Measurements from ENCODE around the gene IP6K3. TPM values are rescaled to one million over a fixed set of nuclear protein-coding genes. Genes with fewer than 3 reads are reported as not detected.

Gene IP6K3
- total and polyA plus RNA-seq, 2 donors (not counting 1 experiment from before 2014, with no cell fraction given), result not detected

DNA sequence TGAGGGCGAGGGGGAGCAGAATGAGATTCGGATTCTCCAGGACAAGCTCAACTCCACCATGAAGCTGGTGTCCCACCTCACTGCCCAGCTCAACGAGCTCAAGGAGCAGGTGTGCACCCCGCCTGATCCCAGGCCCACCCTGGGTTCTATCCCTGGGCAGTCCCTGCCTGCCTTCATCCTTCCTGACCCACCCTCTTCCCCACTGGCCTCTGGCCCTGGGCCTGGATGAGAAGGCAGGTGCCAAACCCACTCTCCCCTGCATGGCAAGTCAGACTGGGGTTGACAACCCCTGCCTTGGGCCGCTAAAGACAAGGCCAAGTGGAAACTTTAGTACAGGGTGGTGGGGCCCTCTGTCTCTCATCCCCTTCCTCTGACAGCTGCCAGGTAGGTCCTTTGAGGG is 51.7 kb downstream of the IP6K3 start:
- no peaks in the 10 kb centered on the region for H4K20me1 ChIP-seq (ENCODE audit: control insufficient read depth, insufficient read depth, low read length, poor library complexity, severe bottlenecking)
- no peak overlapping the region for H3K9ac ChIP-seq (ENCODE audit: low read length)
- peaks cover 0 to 30% of the 10 kb centered on the region in 2 experiments for H3K36me3 ChIP-seq (replicated peaks in 1 of 2; ENCODE audit: control extremely low read depth in 1 of 2, control insufficient read depth in 1 of 2, extremely low read depth in 1 of 2, insufficient read depth in 2 of 2, low read length in 1 of 2)
- peak overlapping the region; percentile 14 for H2AFZ ChIP-seq (ENCODE audit: insufficient read depth, low read depth, low read length, poor library complexity, severe bottlenecking)
- H3K27me3 ChIP-seq (replicated peaks in 1 of 4; ENCODE audit: control extremely low read depth in 1 of 4, control insufficient read depth in 3 of 4, insufficient read depth in 4 of 4, low read length in 3 of 4), result no peaks in the 10 kb centered on the region
- H3K9me3 Mint-ChIP-seq (ENCODE audit: insufficient read depth), result no peaks in the 10 kb centered on the region
- H3K4me2 ChIP-seq (replicated peaks; ENCODE audit: low read depth, low read length, poor library complexity, severe bottlenecking), result peak overlapping the region; percentile 82
- TF ChIP-seq CTCF (IDR thresholded peaks at IDR 0.05) (no peak), EZH2 (IDR thresholded peaks at IDR 0.05; ENCODE audit: borderline replicate concordance, insufficient read depth, low read depth, low read length, poor library complexity, severe bottlenecking) (no peak)
- no peaks in the 10 kb centered on the region for H3K27me3 Mint-ChIP-seq
- 84% methylated on average over 5 of the region's 5 CpGs for WGBS (ENCODE audit: insufficient coverage)
- H3K27ac Mint-ChIP-seq, result peak overlapping the region; percentile 93
- intact Hi-C loops (cut with micrococcal nuclease), result no loop called here
- ChIA-PET CTCF (interaction anchor here (0.8 to 3.5 kb wide), 7 partner anchors 12 to 115 kb away, joined by 3 to 15 read pairs (median 9); partner anchors contain the start of genes BAK1 and UQCC2), POLR2A (interaction anchor here (1.6 to 2.1 kb wide), 2 partner anchors 16 to 73 kb away, joined by 4 read pairs; partner anchors contain the start of gene UQCC2)
- H3K79me2 ChIP-seq (ENCODE audit: control insufficient read depth, insufficient read depth, low read length), result no peaks in the 10 kb centered on the region
- no peak for DNase-seq
- peak overlapping the region; percentile 70 for H3K4me3 Mint-ChIP-seq
- peaks cover 74% of the 10 kb centered on the region for H3K4me1 Mint-ChIP-seq
- no peaks in the 10 kb centered on the region for H3K9me3 ChIP-seq (ENCODE audit: control extremely low read depth in 1 of 3, control insufficient read depth in 2 of 3, insufficient read depth in 1 of 3, low read length in 2 of 3)
- no peak overlapping the region for H3K4me3 ChIP-seq (ENCODE audit: control extremely low read depth in 1 of 5, extremely low read depth in 1 of 5, insufficient read depth in 1 of 5, low read depth in 2 of 5, low read length in 4 of 5)
- H3K4me1 ChIP-seq (ENCODE audit: control insufficient read depth in 2 of 2, insufficient read depth in 2 of 2, low read length in 2 of 2), result peaks cover 78 to 83% of the 10 kb centered on the region in 2 donors
- peak overlapping the region; percentile 59 to 91 for H3K27ac ChIP-seq (ENCODE audit: low read length in 2 of 2)
- ATAC-seq (ENCODE audit: low read depth), result no peak

DNA sequence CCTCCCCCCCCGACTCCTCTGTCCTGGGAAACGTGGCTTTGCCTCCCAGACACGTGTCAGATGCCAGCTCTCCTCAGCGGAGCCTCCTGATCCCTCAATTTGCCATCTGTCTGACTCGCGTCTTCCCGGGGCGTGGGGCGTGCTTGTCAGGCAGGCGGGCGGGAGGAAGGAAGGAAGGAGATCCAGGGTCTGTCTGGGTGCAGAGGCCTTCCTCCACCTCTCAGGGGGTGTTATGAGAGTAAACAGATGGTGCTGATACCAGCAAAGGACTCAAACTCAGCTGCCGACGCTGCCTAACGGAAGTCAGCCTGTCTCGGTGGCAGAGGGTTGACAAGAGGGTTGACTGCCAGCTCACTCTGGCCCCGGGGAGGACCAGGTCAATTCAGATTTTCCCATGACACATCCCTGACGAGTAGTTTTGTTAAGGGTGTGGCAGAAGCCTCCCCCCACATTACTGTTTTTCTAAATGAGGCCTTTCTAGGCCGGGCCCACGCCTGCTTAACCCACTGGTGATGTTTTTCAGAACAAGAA is 52.2 kb downstream of the IP6K3 start:
- H3K27ac Mint-ChIP-seq, result peak overlapping the region; percentile 93
- Histone ChIP-seq H3K9ac (ENCODE audit: low read length) (no peak overlapping the region), H3K9me3 (ENCODE audit: control extremely low read depth in 1 of 3, control insufficient read depth in 2 of 3, insufficient read depth in 1 of 3, low read length in 2 of 3) (no peaks in the 10 kb centered on the region), H3K4me3 (ENCODE audit: control extremely low read depth in 1 of 5, extremely low read depth in 1 of 5, insufficient read depth in 1 of 5, low read depth in 2 of 5, low read length in 4 of 5) (no peak overlapping the region), H3K4me2 (replicated peaks; ENCODE audit: low read depth, low read length, poor library complexity, severe bottlenecking) (peak overlapping the region; percentile 82), H4K20me1 (ENCODE audit: control insufficient read depth, insufficient read depth, low read length, poor library complexity, severe bottlenecking) (no peaks in the 10 kb centered on the region), H3K4me1 (ENCODE audit: control insufficient read depth in 2 of 2, insufficient read depth in 2 of 2, low read length in 2 of 2) (peaks cover 73 to 78% of the 10 kb centered on the region in 2 donors), H2AFZ (ENCODE audit: insufficient read depth, low read depth, low read length, poor library complexity, severe bottlenecking) (peak overlapping the region; percentile 14), H3K27ac (ENCODE audit: low read length in 2 of 2) (peak overlapping the region; percentile 59 to 91), H3K79me2 (ENCODE audit: control insufficient read depth, insufficient read depth, low read length) (no peaks in the 10 kb centered on the region), H3K36me3 (replicated peaks in 1 of 2; ENCODE audit: control extremely low read depth in 1 of 2, control insufficient read depth in 1 of 2, extremely low read depth in 1 of 2, insufficient read depth in 2 of 2, low read length in 1 of 2) (peaks cover 0 to 35% of the 10 kb centered on the region in 2 experiments), H3K27me3 (replicated peaks in 1 of 4; ENCODE audit: control extremely low read depth in 1 of 4, control insufficient read depth in 3 of 4, insufficient read depth in 4 of 4, low read length in 3 of 4) (no peaks in the 10 kb centered on the region)
- no peaks in the 10 kb centered on the region for H3K9me3 Mint-ChIP-seq (ENCODE audit: insufficient read depth)
- H3K27me3 Mint-ChIP-seq, result no peaks in the 10 kb centered on the region
- CTCF ChIA-PET, result interaction anchor here (0.6 to 3.5 kb wide), 12 partner anchors 13 to 114 kb away, joined by 3 to 15 read pairs (median 7); partner anchors contain the start of genes BAK1, ITPR3 and UQCC2
- peak overlapping the region; percentile 70 for H3K4me3 Mint-ChIP-seq
- POLR2A ChIA-PET, result interaction anchor here (0.6 to 2.1 kb wide), 3 partner anchors 17 to 948 kb away, joined by 4 to 6 read pairs (median 4); partner anchors contain the start of gene UQCC2
- peaks cover 70% of the 10 kb centered on the region for H3K4me1 Mint-ChIP-seq
- DNase-seq (peak; percentile 50), ATAC-seq (ENCODE audit: low read depth) (peak; percentile 14)
- TF ChIP-seq CTCF (IDR thresholded peaks at IDR 0.05) (no peak), EZH2 (IDR thresholded peaks at IDR 0.05; ENCODE audit: borderline replicate concordance, insufficient read depth, low read depth, low read length, poor library complexity, severe bottlenecking) (no peak)
- intact Hi-C loops (cut with micrococcal nuclease), result no loop called here
- 21% methylated on average over 5 of the region's 19 CpGs for WGBS (ENCODE audit: insufficient coverage)
